ENCODE measurements around the gene GINS2. TPM values are rescaled to one million over a fixed set of nuclear protein-coding genes. Genes with fewer than 3 reads are reported as not detected.

Gene GINS2
- polyA plus RNA-seq, 1 experiment: 5.1 TPM

- POLR2A ChIA-PET: no interaction called here
Observed at GRCh38 chr16:85698459-85698891, 9.7 kb upstream of the GINS2 start.

GRCh38 chr16:85697431-85697830, 8.7 kb upstream of the GINS2 start:
- H3K27me3 ChIP-seq (ENCODE audit: control insufficient read depth, insufficient read depth, low read length): peaks cover 21% of the 10 kb centered on the region
- no peak for DNase-seq (ENCODE audit: low read depth, low spot score)
- H3K4me3 ChIP-seq (ENCODE audit: low read depth, low read length): no peak overlapping the region
- H3K9me3 ChIP-seq (ENCODE audit: control insufficient read depth, insufficient read depth, low read length): no peaks in the 10 kb centered on the region; the same call in 1 of the 2 replicates
- ChIA-PET CTCF (no interaction called here), POLR2A (no interaction called here)
- TF ChIP-seq CTCF (IDR thresholded peaks at IDR 0.05; ENCODE audit: low read depth, low read length): no peak
- H3K27ac ChIP-seq (ENCODE audit: low read depth, low read length): no peak overlapping the region

More at GRCh38 chr16:85698459-85698891, 9.7 kb upstream of the GINS2 start:
- Histone ChIP-seq H3K9me3 (ENCODE audit: control insufficient read depth, insufficient read depth, low read length) (no peaks in the 10 kb centered on the region; the same call in 1 of the 2 replicates), H3K4me3 (ENCODE audit: low read depth, low read length) (no peak overlapping the region), H3K27me3 (ENCODE audit: control insufficient read depth, insufficient read depth, low read length) (peaks cover 20% of the 10 kb centered on the region), H3K27ac (ENCODE audit: low read depth, low read length) (no peak overlapping the region)
- no peak for TF ChIP-seq CTCF (IDR thresholded peaks at IDR 0.05; ENCODE audit: low read depth, low read length)
- CTCF ChIA-PET: interaction anchor here (1.8 kb wide), 1 partner anchor 20 kb away, joined by 4 read pairs; no protein-coding TSS in a partner anchor
- no peak for DNase-seq (ENCODE audit: low read depth, low spot score)

GRCh38 chr16:85696781-85697180, 8.0 kb upstream of the GINS2 start:
- H3K27me3 ChIP-seq (ENCODE audit: control insufficient read depth, insufficient read depth, low read length): peaks cover 24% of the 10 kb centered on the region
- no peak for DNase-seq (ENCODE audit: low read depth, low spot score)
- POLR2A ChIA-PET: no interaction called here
- H3K4me3 ChIP-seq (ENCODE audit: low read depth, low read length): no peak overlapping the region
- CTCF ChIA-PET: interaction anchor here (1.0 kb wide), 1 partner anchor 125 kb away, joined by 3 read pairs; no protein-coding TSS in a partner anchor
- H3K9me3 ChIP-seq (ENCODE audit: control insufficient read depth, insufficient read depth, low read length): no peaks in the 10 kb centered on the region; the same call in 1 of the 2 replicates
- TF ChIP-seq CTCF (IDR thresholded peaks at IDR 0.05; ENCODE audit: low read depth, low read length): no peak
- H3K27ac ChIP-seq (ENCODE audit: low read depth, low read length): no peak overlapping the region

- H3K27me3 ChIP-seq (ENCODE audit: control insufficient read depth, insufficient read depth, low read length): peaks cover 24% of the 10 kb centered on the region
- H3K4me3 ChIP-seq (ENCODE audit: low read depth, low read length): no peak overlapping the region
- POLR2A ChIA-PET: no interaction called here
- TF ChIP-seq CTCF (IDR thresholded peaks at IDR 0.05; ENCODE audit: low read depth, low read length): no peak
- H3K27ac ChIP-seq (ENCODE audit: low read depth, low read length): no peak overlapping the region
- no peaks in the 10 kb centered on the region; the same call in 1 of the 2 replicates for H3K9me3 ChIP-seq (ENCODE audit: control insufficient read depth, insufficient read depth, low read length)
- DNase-seq (ENCODE audit: low read depth, low spot score): no peak
- CTCF ChIA-PET: interaction anchor here (1.0 kb wide), 1 partner anchor 126 kb away, joined by 3 read pairs; no protein-coding TSS in a partner anchor
Observed at GRCh38 chr16:85695196-85696128, 6.7 kb upstream of the GINS2 start.
